GM21447 (cell line): ENCODE measurements around the gene NOC3L.
"Not testable (repeated sequence)": the region's sequence is repeated elsewhere in the genome, so short reads cannot be mapped to it uniquely, and the experiment has no call there.

Experiments used
- ATAC-seq: cut with Tn5 transposase; IDR thresholded peaks from one replicate; pipeline ENCODE4 v1.9.1; 2021; ENCODE audit not compliant: unreplicated experiment

Gene NOC3L

DNA sequence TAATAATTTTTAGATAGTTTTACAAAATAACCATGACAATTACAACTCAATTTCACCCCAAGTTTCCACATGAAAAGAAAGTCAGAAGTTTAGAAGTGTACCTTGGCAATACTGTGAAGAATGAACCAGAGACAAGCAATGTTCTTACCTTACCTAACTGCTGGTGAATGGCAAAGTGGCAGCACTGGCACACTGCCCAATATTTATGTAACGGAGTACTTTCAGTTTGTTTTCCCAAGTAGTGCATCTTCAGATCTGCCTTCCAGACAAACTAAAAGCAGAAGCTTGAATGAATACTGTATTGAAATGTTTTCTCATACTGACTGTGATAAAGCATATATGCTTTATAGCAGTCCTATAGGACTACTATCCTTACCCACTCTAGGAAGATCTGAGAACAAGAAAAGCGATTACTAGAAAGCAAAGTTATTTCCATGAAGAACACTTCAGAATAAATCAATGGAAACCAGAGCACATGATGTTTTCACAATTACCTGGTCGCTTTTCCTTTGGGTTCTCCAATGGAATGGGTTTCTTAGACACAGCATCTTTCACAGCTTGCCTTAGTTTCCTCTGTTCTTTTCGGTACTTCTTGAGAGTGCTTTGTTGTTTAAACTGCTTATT lies 1.5 kb downstream of the NOC3L start:
- no peak for ATAC-seq

- ATAC-seq: no peak
Observed at GRCh38 chr10:94358480-94358879, 4.3 kb downstream of the NOC3L start.

DNA sequence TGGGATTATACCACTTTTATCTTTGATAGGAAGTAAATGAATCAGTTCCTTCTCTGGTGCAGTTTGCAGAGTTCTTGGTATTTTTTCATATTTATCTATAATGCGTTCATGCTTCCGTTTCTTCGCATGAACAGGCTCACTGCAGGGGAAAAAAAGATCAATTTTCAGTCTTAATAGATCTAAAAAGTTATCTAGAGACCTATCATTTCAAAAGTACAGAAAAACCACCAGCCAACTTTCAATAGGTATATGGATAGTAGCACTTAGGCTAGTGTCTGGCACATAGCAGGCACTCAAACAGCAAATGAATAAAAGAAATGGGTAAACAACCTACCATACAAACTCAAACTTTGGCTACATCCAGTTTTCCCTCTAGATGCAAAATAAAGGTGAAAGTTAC lies 5.5 kb downstream of the NOC3L start:
- no peak for ATAC-seq

DNA sequence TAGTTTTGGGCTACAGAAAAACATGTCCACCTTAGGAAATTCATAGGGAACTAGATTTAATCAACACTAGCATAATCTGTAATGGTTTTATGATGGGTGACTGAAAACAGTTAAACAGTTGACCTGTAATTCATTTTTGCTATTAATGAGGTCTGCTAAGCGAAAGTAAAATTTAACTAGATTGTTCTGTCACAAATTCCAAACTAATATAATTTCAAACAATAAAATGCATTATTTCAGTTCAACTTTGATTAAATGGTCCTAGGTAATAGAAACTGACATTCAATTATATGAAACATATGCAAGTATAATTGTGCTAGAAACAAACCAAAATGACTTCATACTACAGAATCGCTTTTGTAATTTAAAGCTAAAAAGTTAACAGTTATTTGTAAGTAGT lies 6.9 kb downstream of the NOC3L start:
- ATAC-seq: no peak

DNA sequence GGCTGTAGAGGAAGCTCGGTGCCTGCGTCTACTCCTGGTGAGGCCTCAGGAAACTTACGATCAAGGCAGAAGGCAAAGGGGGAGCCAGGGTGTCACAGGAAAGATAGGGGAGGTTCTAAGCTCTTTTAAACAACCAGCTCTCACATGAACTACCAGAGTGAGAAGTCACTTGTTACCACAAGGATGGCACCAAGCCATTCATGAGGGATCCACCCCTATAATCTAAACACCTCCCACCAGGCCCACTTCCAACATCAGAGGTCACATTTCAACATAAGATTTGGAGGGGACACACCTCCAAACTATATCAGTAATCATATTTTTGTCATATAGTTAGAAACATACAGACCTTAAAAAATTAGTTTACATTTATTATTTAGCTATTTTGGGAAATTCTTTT lies 9.4 kb downstream of the NOC3L start:
- no peak for ATAC-seq

GRCh38 chr10:94351089-94351488 lies 11.7 kb downstream of the NOC3L start:
- no peak for ATAC-seq

DNA sequence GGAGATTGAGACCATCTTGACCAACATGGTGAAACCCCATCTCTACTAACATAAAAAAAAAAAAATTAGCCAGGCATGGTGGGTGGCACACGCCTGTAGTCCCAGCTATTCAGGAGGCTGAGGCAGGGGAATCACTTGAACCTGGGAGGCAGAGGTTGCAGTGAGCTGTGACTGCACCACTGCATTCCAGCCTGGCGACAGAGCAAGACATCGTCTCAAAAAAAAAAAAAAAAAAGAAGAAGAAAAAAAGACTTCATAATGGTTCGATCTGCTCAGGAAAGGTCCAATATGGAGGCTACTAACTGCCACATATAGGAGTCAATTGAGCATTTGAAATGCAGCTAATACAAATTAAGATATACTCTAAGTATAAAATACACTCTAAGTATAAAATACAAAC lies 12.2 kb downstream of the NOC3L start:
- not testable (repeated sequence) for ATAC-seq

DNA sequence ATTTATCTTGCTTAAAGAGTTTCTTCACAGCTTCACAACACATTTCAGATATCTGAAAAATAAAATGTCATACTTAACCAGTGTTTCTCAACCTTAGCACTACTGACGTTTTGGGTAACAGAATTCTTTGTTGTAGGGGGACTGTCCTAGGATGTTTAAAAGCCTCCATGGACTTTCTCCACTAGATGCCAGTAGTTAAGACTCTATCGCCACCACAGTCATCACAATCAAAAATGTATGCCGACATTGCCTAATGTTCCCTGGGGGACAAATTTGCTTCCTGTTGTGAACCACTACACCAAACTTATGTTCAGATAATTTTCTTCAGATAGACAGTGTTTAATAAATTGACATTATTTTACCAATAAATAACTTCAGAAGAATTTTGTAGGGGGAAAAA lies 13.4 kb downstream of the NOC3L start:
- no peak for ATAC-seq

DNA sequence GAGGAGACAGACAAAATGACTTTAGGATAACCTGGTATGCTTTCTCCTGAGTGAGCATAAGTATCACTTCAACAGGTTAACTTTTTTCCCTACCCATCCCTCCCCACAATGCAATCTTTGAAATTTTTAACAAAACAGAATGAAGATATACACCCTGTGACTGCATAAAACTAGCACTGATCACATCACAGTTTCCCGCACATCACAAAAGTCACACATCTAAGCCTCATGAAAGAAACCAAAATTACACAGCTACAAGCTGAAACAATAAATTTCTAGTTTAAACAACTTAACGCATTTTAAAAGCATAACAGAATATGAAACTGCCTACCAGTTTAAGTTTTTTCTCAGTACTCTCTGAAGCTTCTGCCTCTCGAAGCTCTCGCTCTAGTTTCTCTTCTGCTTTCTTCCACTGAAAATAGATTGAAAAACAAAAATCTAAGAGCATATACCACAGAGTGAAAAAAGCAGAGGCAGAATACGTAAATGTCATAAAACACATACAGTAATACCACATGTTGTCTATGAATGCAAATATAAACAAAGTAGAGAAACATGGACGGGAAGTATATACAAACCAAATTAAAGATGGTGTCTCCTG lies 18.1 kb downstream of the NOC3L start:
- ATAC-seq: peak; percentile 98

DNA sequence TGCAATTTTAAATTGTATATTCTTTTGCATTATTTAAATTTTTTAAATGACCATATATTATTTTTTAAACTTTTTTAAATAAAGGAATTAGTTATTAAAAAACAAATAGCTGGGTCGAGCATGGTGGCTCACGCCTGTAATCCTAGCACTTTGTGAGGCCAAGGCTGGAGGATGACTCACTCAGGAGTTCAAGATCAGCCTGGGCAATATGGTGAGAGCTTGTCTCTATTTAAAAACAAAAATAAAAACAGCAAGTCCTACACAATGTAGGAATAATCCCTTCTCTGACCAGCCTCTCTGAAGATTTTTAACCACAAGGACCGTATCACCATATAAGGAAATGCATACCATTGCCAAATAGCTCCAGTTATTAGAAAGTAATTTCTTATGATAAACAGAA lies 19.6 kb downstream of the NOC3L start:
- ATAC-seq: no peak

DNA sequence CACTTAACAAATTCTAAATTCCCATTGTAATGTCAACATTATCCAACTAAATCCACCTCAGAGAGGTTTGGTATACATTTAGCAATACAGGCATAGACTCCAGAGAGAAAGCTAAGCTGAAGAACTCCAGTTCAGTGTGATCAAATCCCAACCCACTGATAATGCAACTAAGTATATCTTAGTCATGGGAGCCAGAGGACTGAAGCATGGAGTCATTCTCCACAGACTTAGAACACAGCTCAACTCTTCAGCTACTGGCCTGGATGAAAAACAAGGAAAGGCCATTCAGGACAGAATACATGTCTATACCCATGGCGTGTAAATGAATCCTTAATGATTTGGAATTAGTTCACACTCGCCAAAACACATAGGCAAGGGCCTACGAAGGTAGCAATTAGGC lies 27.9 kb downstream of the NOC3L start:
- ATAC-seq: no peak

GRCh38 chr10:94333051-94333450 lies 29.7 kb downstream of the NOC3L start:
- ATAC-seq: no peak

- no peak for ATAC-seq
Observed at GRCh38 chr10:94328613-94329012, 34.1 kb downstream of the NOC3L start.

GRCh38 chr10:94327649-94328048 lies 35.1 kb downstream of the NOC3L start:
- no peak for ATAC-seq

- no peak for ATAC-seq
Observed at GRCh38 chr10:94324609-94325233, 38.0 kb downstream of the NOC3L start.

GRCh38 chr10:94320285-94320914 lies 42.3 kb downstream of the NOC3L start:
- ATAC-seq: peak; percentile 69

- no peak for ATAC-seq
Observed at GRCh38 chr10:94316560-94316959, 46.2 kb downstream of the NOC3L start.

GRCh38 chr10:94315975-94316464 lies 46.7 kb downstream of the NOC3L start:
- no peak for ATAC-seq

DNA sequence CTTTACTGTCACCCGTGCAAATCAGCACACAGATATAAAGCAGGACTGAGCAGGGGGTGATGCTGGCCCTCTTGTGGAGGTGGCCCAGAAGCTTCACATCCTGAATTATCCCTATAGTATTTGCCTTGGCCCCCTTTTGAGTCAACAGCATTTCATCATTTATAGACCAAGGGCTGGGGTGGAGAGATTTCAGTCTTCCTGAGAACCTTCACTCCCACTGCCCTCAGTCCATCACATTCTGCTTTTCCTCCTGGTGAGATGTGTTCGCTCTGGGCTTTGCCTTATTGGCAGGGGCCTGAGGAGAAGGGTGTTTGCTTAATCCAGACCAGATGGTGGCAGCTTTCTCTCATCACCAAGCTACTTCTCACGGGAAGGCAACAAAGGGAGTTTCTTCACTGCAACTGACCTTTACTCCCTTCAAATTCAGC lies 47.7 kb downstream of the NOC3L start:
- no peak for ATAC-seq

DNA sequence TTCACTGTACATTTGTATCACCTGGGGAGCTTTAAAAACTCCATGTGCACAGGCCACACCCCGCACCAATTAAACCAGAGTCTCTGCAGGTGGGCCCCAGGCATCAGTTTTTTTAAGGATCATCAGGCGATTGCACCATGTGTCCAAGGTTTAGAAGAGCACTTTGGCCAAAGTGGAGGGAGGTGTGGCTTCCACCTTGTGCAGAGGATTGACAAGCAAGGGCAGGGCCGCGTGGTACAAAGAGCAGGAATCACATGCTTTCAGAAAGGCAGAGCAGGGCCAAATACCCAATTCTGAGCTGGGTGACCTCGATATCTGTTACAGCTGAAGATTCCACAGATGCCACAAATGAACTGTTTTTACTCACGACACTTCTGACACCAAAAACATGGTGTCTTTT lies 52.4 kb downstream of the NOC3L start:
- no peak for ATAC-seq

GRCh38 chr10:94308866-94309265 lies 53.9 kb downstream of the NOC3L start:
- ATAC-seq: no peak

DNA sequence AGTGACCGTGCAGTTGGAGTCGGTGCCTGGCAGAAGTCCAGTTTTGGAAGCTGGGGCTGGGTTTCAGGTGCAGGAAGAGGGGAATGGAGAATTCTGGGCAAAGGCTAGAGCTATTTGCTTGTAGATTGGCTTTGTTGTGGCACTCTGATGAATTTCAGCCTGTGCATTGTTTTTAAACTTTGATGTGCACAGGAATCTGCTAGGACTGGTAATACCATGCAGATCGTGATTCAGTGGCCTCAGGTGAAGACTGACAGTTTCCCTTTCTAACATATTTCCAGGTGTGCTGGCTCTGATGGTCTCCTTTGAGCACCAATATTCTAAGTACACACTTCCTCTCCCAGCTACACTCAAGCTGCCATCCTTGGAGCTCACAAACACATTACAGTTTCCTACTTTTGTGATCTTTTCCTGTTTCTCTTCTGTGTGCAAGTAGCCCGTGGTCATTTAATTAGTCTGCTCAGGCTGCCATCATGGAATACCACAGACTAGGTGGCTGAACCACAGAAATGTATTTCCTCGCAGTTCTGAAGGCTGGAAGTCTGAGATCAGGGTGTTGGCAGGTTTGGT lies 55.6 kb downstream of the NOC3L start:
- ATAC-seq: no peak
